ENCODE data around the gene CALHM5.
"Not testable (repeated sequence)": the region's sequence is repeated elsewhere in the genome, so short reads cannot be mapped to it uniquely, and the experiment has no call there.

CALHM5 gene

GRCh38 chr6:116511424-116512110 lies at the start of gene CALHM5:
TSS of gene CALHM5 (plus strand) at chr6:116511639. CDS start at chr6:116511697, 58 bp downstream.
- no peak for DNase-seq

GRCh38 chr6:116461932-116462885 lies 49.2 kb upstream of the CALHM5 start:
- DNase-seq, result no peak

- no peak for DNase-seq
Observed at GRCh38 chr6:116463301-116463700, 48.1 kb upstream of the CALHM5 start.

- DNase-seq, result no peak
Observed at GRCh38 chr6:116465246-116465645, 46.2 kb upstream of the CALHM5 start.

- no peak for DNase-seq
Observed at GRCh38 chr6:116467096-116467495, 44.3 kb upstream of the CALHM5 start.

- DNase-seq, result no peak
Observed at GRCh38 chr6:116467514-116467913, 43.9 kb upstream of the CALHM5 start.

GRCh38 chr6:116468293-116468692 lies 43.1 kb upstream of the CALHM5 start:
- no peak for DNase-seq

- DNase-seq, result no peak
Observed at GRCh38 chr6:116471531-116471930, 39.9 kb upstream of the CALHM5 start.

GRCh38 chr6:116472706-116473105 lies 38.7 kb upstream of the CALHM5 start:
- no peak for DNase-seq

GRCh38 chr6:116475141-116475540 lies 36.3 kb upstream of the CALHM5 start:
- DNase-seq, result no peak

- DNase-seq, result no peak
Observed at GRCh38 chr6:116476002-116476678, 35.3 kb upstream of the CALHM5 start.

GRCh38 chr6:116482780-116483179 lies 28.7 kb upstream of the CALHM5 start:
- DNase-seq, result no peak

- DNase-seq, result no peak
Observed at GRCh38 chr6:116483616-116484015, 27.8 kb upstream of the CALHM5 start.

GRCh38 chr6:116485559-116486184 lies 25.8 kb upstream of the CALHM5 start:
- no peak for DNase-seq

- no peak for DNase-seq
Observed at GRCh38 chr6:116491610-116492330, 19.7 kb upstream of the CALHM5 start.

- no peak for DNase-seq
Observed at GRCh38 chr6:116492331-116493067, 18.9 kb upstream of the CALHM5 start.

- DNase-seq, result not testable (repeated sequence)
Observed at GRCh38 chr6:116495161-116495560, 16.3 kb upstream of the CALHM5 start.

GRCh38 chr6:116497113-116497676 lies 14.2 kb upstream of the CALHM5 start:
- DNase-seq, result no peak

GRCh38 chr6:116500969-116501433 lies 10.4 kb upstream of the CALHM5 start:
- no peak for DNase-seq

GRCh38 chr6:116507324-116507723 lies 4.1 kb upstream of the CALHM5 start:
- DNase-seq, result no peak

GRCh38 chr6:116508527-116508926 lies 2.9 kb upstream of the CALHM5 start:
- DNase-seq, result no peak

Data from NCI-H1048 (cell line).